Loucy (cell line): ENCODE results near the gene NDE1.

Source experiments
- H2AFZ ChIP-seq: fragments of 200-600 bp; sonication (generic); 2 replicates; pipeline ENCODE4 v1.6.0; 2016; ENCODE audit warnings: antibody characterized with exemption, mild to moderate bottlenecking, low read length, moderate library complexity
- H3F3A ChIP-seq: fragments of 200-600 bp; 2 replicates; pipeline ENCODE4 v1.6.0; 2016; ENCODE audit warnings: antibody characterized with exemption, low read depth, mild to moderate bottlenecking
- H3K27me3 ChIP-seq: fragments of 200-600 bp; sonication (generic); 2 replicates; pipeline ENCODE4 v1.6.1; 2014; ENCODE audit warnings: low read length, mild to moderate bottlenecking; ENCODE audit not compliant: insufficient read depth, poor library complexity, severe bottlenecking
- H3K36me3 ChIP-seq: fragments of 200-600 bp; sonication (generic); 2 replicates; pipeline ENCODE4 v1.6.1; 2016; ENCODE audit warnings: low read length; ENCODE audit not compliant: insufficient read depth
- H3K4me1 ChIP-seq: fragments of 200-600 bp; sonication (generic); 2 replicates; pipeline ENCODE4 v1.5.1; 2014; ENCODE audit warnings: low read length, mild to moderate bottlenecking; ENCODE audit not compliant: insufficient read depth, poor library complexity, severe bottlenecking
- H3K4me2 ChIP-seq: fragments of 200-600 bp; sonication (generic); 2 replicates; pipeline ENCODE4 v1.6.0; 2014; ENCODE audit warnings: antibody characterized with exemption, low read length, low read depth, mild to moderate bottlenecking; ENCODE audit not compliant: poor library complexity, severe bottlenecking
- H3K4me3 ChIP-seq: fragments of 200-600 bp; sonication (generic); 2 replicates; pipeline ENCODE4 v1.5.1; 2014; ENCODE audit warnings: low read length, mild to moderate bottlenecking, mixed read lengths; ENCODE audit not compliant: poor library complexity, severe bottlenecking
- H3K79me2 ChIP-seq: fragments of 200-600 bp; sonication (generic); 2 replicates; pipeline ENCODE4 v1.6.1; 2014; ENCODE audit warnings: low read length; ENCODE audit not compliant: insufficient read depth
- H3K9ac ChIP-seq: fragments of 200-600 bp; sonication (generic); 2 replicates; pipeline ENCODE4 v1.6.0; 2014; ENCODE audit warnings: mild to moderate bottlenecking, low read depth, low read length, moderate library complexity; ENCODE audit not compliant: poor library complexity, severe bottlenecking
- H3K9me2 ChIP-seq: fragments of 200-600 bp; sonication (generic); replicated peaks from 2 replicates; pipeline ENCODE4 v1.6.1; 2016; ENCODE audit warnings: low read depth, low read length, mixed read lengths
- H3K9me3 ChIP-seq: fragments of 200-600 bp; sonication (generic); 2 replicates; pipeline ENCODE4 v1.6.1; 2014; ENCODE audit warnings: mild to moderate bottlenecking, antibody characterized with exemption, low read length, low read depth; ENCODE audit not compliant: insufficient read depth
- H4K20me1 ChIP-seq: fragments of 200-600 bp; sonication (generic); 2 replicates; pipeline ENCODE4 v1.6.0; 2014; ENCODE audit warnings: antibody characterized with exemption, low read length, mild to moderate bottlenecking; ENCODE audit not compliant: insufficient read depth, poor library complexity, severe bottlenecking
- EZH2phosphoT487 ChIP-seq: fragments of 200-600 bp; IDR thresholded peaks from 2 replicates; pipeline ENCODE4 v1.6.1; 2018; ENCODE audit warnings: antibody characterized with exemption, mild to moderate bottlenecking, moderate library complexity, borderline replicate concordance
- TF ChIP-seq, protein P1 (sequence below): fragments of 200-600 bp; sonication (generic); conservative IDR thresholded peaks from 2 replicates; pipeline ENCODE4 v1.5.1; 2014; ENCODE audit warnings: mild to moderate bottlenecking, antibody characterized with exemption, low read length

The NDE1 gene

DNA sequence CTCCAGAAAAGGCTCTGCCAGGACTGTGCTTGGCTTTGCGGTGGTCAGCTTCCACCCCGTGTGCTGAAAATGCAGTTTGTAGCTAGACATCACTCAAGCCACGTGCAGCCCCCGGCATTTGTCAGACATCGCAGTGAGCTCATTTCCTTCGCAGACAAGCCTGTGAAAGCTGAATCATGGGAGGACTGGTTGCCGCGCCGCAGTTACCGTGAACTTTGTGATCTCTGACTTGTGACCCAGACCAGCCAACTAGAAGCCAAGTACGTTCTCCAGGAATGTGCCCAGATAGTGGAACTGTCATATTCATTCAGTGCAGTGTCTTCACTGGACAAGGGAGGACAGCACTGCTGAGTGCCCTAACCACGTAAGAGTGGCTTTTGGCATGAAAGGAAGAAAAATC, 58.1 kb downstream of the NDE1 start:
- Histone ChIP-seq H3K27me3 (no peaks in the 10 kb centered on the region), H3K36me3 (peaks cover 3% of the 10 kb centered on the region; the same call in 1 of the 2 replicates), H3K4me2 (no peak overlapping the region), H3K9ac (no peak overlapping the region), H3F3A (no peaks in the 10 kb centered on the region), H3K79me2 (no peaks in the 10 kb centered on the region), H4K20me1 (no peaks in the 10 kb centered on the region), H3K4me3 (no peak overlapping the region), H3K4me1 (no peaks in the 10 kb centered on the region), H2AFZ (no peak overlapping the region), H3K9me2 (no peaks in the 10 kb centered on the region), H3K9me3 (no peaks in the 10 kb centered on the region)
- TF ChIP-seq, protein P1, sequence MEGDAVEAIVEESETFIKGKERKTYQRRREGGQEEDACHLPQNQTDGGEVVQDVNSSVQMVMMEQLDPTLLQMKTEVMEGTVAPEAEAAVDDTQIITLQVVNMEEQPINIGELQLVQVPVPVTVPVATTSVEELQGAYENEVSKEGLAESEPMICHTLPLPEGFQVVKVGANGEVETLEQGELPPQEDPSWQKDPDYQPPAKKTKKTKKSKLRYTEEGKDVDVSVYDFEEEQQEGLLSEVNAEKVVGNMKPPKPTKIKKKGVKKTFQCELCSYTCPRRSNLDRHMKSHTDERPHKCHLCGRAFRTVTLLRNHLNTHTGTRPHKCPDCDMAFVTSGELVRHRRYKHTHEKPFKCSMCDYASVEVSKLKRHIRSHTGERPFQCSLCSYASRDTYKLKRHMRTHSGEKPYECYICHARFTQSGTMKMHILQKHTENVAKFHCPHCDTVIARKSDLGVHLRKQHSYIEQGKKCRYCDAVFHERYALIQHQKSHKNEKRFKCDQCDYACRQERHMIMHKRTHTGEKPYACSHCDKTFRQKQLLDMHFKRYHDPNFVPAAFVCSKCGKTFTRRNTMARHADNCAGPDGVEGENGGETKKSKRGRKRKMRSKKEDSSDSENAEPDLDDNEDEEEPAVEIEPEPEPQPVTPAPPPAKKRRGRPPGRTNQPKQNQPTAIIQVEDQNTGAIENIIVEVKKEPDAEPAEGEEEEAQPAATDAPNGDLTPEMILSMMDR, result no peak
- TF ChIP-seq EZH2phosphoT487, result no peak

DNA sequence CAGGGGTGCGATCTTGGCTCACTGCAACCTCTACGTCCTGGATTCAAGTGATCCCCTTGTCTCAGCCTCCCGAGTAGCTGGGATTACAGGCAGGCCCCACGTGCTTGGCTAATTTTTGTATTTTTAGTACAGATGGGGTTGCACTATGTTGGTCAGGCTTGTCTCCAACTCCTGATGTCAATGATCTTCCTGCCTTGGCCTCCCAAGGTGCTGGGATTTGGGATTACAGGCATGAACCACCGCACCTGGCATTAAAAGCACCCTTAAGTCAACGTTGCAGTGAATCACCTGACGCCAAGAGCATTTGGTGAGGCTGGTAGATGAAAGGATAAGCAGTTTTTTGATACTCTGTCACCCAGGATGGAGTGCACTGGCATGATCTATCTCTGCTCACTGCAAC, 59.0 kb downstream of the NDE1 start:
- Histone ChIP-seq H3K4me3 (no peak overlapping the region), H3K4me1 (no peaks in the 10 kb centered on the region), H3K9me2 (no peaks in the 10 kb centered on the region), H3K9ac (no peak overlapping the region), H3K36me3 (peaks cover 3% of the 10 kb centered on the region; the same call in 1 of the 2 replicates), H3K4me2 (no peak overlapping the region), H3K79me2 (no peaks in the 10 kb centered on the region), H2AFZ (no peak overlapping the region), H3K9me3 (no peaks in the 10 kb centered on the region), H3F3A (no peaks in the 10 kb centered on the region), H4K20me1 (no peaks in the 10 kb centered on the region), H3K27me3 (no peaks in the 10 kb centered on the region)
- TF ChIP-seq EZH2phosphoT487, result no peak
- TF ChIP-seq, protein P1, result no peak

GRCh38 chr16:15714393-15715172, 64.5 kb downstream of the NDE1 start:
- H3K9me2 ChIP-seq, result no peaks in the 10 kb centered on the region
- no peaks in the 10 kb centered on the region for H3K36me3 ChIP-seq
- H3F3A ChIP-seq, result no peaks in the 10 kb centered on the region
- H3K9me3 ChIP-seq, result no peaks in the 10 kb centered on the region
- no peak overlapping the region for H3K9ac ChIP-seq
- no peak overlapping the region for H2AFZ ChIP-seq
- H3K4me1 ChIP-seq, result no peaks in the 10 kb centered on the region
- no peak overlapping the region for H3K4me2 ChIP-seq
- no peaks in the 10 kb centered on the region for H4K20me1 ChIP-seq
- H3K4me3 ChIP-seq, result no peak overlapping the region
- TF ChIP-seq, protein P1, result no peak
- TF ChIP-seq EZH2phosphoT487, result no peak
- no peaks in the 10 kb centered on the region for H3K79me2 ChIP-seq
- no peaks in the 10 kb centered on the region for H3K27me3 ChIP-seq
